Left lobe of liver (tissue), 2 donors: ENCODE results near the gene GRK3. TPM values are rescaled to one million over a fixed set of nuclear protein-coding genes. Genes with fewer than 3 reads are reported as not detected.

Experiments used
- ATAC-seq: fragments of 200-7000 bp; cut with Tn5 transposase; one replicate; pipeline ENCODE4 v1.9.1; 2020; ENCODE audit warnings: mild to moderate bottlenecking, moderate library complexity
- DNase-seq: peaks from one replicate; pipeline ENCODE4 v3.0.0-alpha.2; 2020; ENCODE audit warnings: low spot score
- total RNA-seq: library from RNA; stranded (reverse); gene quantifications from one replicate; pipeline ENCODE4 v1.2.1, GENCODE V29; 2021
- donor health status: DM: no; HTN: no; CAD: no; lungs with moderate emphysema.
- donor health status: DM: no; HTN: yes; CAD: no.

Gene GRK3
- total RNA-seq, 1 donor from 2014 or later: 1.3 TPM

- no peak for DNase-seq
Measured at GRCh38 chr22:25718135-25718840, 153.8 kb downstream of the GRK3 start.

GRCh38 chr22:25722223-25722622 is 157.7 kb downstream of the GRK3 start:
- DNase-seq (no peak), ATAC-seq (no peak)

More at GRCh38 chr22:25718135-25718840, 153.8 kb downstream of the GRK3 start:
- no peak for ATAC-seq

DNA sequence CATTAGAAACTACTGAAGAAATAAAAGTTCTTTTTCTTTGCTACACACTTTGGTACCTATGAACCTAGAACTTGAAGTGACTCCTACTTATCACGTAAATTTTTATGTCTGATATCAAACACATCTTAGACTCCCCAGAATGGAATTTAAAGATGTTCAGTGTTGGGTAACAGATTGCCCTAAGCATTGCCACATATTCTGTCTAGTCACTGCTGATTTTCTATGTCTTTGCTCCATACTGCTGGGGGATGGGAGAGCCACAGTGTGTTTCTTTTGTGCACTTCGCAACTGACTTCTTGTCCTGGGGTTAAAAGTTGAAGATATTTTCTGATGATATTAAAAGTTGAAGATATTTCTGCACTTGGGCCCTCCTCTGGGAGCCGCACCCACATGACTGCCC is 158.2 kb downstream of the GRK3 start:
- no peak for ATAC-seq
- DNase-seq: no peak

GRCh38 chr22:25726241-25726640 is 161.8 kb downstream of the GRK3 start:
- DNase-seq: no peak

DNA sequence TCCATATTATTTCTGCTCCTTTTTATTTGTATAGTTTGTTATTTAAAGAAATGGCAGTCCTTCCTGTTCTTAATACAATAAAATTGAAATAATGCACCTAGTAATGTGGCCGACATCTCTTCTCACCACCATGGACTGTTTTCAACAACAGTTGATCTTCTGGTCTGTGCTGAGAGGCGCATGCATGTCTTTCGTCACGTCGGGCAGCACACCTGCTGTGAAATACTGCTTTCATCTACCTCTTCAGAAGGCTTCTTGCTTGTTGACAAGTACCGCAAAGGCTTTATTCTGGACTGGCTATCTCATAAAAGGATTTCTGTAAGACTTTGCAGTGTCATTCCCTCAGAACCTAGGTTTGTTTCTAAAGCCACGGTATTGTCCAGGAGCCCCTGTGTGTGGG is 163.6 kb downstream of the GRK3 start:
- DNase-seq (no peak), ATAC-seq (no peak)

More at GRCh38 chr22:25726241-25726640, 161.8 kb downstream of the GRK3 start:
- no peak for ATAC-seq

DNA sequence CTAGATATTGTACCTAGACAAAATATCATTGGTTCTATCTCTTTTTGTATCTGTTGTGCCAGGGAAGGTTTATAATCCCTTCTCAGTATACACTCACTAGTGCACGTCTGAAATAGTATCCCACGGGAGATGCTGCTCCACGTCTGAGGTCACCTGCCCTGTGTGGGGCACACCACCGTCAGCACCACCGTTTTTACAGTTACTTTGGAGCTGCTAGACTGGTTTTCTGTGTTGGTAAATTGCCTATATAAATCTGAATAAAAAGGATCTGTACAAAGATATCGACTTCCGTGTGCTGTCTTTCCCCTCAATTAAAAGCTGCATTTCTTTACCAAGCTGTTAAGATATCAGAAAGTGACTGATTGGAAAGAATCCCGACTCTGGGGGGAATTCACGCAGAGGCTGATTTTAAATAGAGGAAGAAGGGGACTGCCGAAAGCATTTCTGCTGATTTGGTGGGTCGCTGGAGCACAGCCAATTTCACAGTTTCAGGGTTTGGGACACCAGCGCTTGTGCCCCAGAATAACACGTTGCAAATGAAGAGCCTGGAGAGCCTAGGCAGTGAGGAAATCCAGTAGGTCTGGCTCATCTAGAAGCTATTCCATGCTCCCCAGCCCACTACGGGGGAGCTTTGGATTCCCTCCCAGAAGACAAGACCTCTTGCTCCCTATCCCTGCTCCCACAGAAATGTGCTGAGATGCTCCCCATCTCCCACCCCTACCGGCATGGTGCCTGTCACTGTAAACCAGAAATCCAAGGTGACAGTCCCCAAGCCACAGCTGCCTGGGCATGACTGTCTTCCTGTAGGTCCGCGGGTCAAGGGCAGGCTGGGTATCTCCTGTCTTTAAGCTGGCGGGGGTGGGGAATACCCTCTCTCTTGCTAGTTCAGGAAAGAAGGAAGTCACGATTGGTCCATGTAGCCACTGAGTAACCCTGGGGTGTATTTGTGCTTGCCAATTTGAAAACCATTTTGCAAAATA is 164.8 kb downstream of the GRK3 start:
- ATAC-seq (no peak), DNase-seq (no peak)

GRCh38 chr22:25735650-25736049 is 171.2 kb downstream of the GRK3 start:
- ATAC-seq (no peak), DNase-seq (no peak)

- DNase-seq: no peak
- no peak for ATAC-seq
Measured at GRCh38 chr22:25736378-25737011, 172.0 kb downstream of the GRK3 start.

DNA sequence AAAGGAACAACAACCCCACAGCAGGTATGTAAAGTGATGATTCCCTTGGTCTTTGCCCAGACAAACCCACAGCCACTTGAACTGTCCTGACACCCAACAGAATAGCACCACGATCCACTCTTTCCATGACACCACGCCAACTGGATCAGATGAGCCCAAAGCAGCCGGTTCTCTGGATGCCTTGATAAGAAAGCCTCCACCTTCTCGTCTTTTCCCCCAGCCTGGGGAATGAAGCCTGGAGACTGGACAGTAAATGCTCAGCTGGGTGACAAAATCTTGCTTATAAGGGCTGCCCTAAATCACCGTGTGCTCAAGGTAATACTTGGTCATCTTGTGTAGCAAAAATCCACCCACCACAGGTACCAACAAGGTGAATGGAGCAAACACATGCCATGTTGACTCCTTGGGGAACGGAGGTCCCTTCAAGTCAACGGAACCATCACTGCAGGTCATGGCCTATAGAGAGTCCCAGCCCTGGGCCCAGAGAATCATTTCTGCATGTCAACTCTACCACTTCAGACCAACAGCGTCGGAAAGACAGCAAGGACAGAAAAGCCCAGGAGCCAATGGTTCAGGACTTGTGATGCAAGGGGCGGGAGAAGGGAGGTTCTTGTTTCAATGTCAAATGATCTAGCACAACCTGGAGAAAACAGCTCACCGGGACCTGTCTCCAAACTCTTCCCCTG is 175.3 kb downstream of the GRK3 start:
- DNase-seq (no peak), ATAC-seq (no peak)

DNA sequence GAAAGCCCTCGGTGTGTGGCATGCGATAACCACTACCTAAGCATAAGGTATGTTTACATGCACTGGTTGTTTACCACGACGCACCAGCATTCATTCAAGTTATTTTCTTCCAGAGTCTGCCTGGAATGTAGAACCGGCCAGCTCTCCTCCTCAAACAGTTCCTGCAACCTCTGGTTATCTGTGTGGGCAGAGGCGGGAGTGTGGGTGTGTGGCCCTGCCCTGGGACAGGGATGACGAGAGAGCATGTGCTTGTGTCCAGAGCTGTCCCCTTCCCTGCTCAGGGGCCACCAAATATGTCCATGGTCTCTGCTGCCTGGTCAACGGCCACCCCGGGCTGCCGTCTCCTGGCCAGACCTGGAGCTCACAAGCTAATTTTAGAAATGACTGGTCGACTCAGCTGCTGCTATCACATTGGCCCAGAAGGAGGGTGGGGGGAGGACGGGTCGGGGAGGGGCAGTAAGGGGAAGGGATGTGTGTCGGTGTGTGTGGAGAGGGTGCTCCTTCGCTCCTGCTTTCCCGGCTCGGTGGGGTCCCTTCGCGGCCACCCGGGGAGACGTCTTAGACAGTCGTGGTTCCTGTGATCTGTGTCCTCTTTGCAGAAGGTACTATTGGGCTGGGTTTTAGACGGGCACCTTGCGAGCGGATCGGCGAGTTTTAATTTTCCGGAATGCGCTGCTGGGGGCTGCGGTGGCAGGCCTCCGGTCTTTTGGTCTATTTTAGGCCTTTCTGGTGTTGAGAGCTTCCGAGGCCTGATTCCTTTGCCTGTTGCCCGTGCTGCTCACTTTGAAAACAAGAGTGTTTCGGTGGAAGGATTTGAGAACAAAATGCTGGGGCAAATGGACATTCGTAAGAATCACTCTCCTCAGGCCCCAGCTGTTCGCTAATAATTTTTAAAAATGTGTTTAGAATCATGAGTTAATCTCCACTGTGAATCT is 177.5 kb downstream of the GRK3 start, which contains the start of gene MYO18B:
MYO18B (plus strand) TSS at position 497 of the 935 bp plus-strand sequence. CDS start 18,905 bp downstream, outside the sequence.
- DNase-seq (no peak), ATAC-seq (no peak)

DNA sequence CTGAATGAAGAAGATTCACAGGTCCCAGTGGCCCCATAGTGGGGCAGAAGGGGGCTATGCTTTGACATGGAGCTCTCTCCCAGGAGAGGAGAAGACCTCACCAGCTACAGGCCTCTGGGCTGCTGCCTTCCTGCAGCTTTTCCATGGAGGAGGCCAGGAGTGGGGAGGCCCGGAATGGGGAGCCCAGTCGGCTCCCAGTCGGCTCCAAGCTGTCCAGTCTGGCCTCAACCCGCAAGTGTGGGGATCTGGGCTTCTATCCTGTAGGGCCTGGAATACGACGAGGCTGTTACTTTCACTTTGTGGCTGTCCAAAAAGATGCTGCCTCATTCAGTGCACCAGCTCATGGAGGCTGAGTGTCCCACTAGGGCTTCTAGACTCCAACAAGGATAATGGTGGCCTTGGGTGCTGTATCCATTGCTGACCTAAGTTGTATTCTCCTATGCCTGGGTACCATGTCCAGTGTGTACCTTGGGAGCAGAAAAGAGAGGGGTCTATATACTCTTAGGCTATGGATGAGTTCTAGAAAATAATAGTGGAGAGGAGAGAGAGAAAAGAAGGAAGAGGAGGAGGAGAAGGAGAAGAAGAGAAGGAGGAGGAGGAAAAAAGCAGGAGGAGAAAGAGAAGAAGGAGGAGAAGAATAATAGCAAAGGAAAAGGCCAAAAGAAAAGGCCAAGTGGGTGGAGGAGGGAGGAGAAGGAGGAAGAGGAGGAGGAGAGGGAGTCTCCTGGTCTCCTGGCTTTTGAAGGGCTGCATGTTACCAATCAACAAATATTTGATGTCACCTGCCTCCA is 178.6 kb downstream of the GRK3 start:
- DNase-seq (no peak), ATAC-seq (no peak)

DNA sequence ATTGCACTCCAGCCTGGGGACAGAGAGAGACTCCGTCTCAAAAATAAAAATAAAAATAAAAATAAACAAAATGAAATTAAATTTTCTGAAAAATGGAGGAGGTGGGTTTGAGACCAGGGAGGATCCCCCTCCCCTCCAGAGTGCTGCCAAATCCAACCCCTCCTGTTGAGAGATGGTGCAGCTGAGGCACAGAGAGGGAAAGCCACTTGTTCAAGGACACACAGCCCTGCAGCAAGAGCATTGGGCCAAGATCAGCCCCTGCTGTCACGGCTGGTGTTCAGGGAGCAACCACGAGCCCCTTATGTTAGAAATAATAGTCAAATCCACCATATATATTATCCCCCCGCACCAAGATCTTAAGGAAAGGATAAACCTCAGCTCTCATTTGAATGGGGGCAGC is 180.2 kb downstream of the GRK3 start:
- no peak for DNase-seq
- no peak for ATAC-seq

DNA sequence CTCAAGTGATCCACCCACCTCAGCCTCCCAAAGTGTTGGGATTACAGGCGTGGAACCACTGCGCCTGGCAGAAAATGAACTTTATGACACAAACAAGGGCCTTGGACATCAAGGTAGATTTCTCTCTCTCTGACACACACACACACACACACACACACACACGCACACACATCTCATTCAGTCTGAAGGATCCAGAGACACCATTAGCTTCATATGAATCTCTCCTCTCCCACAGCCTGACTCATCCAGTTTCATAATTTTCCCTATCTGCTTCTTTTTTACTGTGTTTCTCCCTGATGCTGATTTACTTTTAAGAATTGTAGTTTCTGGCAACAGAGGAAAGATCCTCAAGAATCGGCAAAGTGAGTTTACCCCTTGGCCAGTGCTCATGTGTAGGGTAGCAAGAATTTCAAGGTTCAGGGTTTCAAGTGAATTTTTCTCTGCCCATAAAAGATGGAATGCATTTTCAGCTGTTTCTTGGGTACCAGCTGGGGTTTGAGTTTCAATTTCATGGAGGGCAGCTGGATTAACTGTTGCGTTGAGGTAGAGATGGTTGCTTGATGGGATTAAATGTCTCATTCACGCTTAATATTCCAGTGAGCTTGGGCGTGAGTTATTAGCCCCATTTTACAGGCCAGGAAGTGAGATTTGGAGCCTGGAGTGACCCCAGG is 181.0 kb downstream of the GRK3 start:
- DNase-seq: no peak
- no peak for ATAC-seq

DNA sequence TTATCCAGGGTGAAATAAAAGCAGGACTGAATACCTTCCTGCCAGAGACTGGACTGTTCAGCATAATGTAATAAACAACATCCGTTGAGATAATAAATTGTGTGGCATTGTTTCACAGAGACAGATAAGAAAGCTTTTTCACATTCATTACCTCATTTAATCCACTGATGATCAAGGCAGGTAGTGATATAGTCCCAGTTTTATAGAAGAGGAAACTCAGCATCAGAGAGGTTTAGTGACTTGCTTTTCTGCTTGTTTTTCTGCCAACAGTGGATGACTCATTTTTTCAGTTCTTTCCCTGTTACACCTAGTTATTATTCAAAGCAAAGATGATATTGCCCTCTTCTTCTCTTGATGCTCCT is 181.5 kb downstream of the GRK3 start:
- ATAC-seq (no peak), DNase-seq (no peak)

DNA sequence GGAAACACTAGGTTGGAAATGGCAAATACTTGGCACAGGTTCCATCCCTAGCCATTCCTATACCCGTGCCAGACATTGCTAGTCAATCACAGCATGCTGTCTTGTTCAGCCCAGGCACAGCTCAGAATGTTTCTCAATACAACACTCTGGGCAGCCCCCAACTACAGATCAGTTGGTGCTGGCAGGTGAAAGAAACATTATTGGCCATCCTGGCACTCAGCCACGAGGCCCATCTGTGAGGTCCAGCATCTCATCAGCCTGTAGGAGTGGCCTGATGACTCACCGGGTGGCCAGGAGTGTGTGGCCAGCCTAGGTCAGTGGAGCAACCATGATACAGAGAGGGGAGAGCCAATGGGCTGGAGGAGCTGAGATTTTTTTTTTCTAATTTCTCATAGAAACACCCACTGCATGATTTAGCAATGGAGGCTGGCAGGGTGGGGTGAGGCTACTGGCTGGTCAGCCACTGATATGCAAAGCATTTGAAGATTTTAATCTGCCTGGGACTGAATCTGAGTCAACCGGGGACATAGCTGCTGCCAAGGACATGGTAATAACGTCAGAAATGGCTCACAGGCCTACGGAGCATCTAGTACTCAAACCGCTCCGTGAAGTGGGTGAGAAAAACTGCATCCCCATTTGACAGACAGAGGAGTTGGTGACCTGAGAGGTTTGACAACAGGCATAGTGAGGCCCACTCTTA is 182.9 kb downstream of the GRK3 start:
- ATAC-seq (no peak), DNase-seq (no peak)

DNA sequence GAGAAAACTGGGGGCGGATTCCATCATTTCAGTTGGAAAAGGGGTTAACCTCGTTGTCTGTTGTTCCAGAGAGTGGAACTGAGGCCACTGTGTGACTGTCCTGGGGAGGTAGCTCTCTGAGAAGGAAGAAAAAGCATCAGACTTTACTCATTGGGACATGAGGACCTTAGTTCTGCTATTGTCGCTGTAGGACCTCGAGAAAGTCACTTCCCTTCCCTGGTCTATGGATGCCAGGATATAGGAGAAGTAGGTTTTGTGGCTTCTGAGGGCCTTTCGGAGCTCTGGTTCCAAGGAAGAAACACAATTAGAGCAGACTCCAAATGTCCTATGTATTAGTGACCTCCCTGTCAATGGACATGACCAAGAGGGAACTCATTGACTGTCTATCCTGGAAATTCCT is 183.7 kb downstream of the GRK3 start:
- ATAC-seq (no peak), DNase-seq (no peak)

DNA sequence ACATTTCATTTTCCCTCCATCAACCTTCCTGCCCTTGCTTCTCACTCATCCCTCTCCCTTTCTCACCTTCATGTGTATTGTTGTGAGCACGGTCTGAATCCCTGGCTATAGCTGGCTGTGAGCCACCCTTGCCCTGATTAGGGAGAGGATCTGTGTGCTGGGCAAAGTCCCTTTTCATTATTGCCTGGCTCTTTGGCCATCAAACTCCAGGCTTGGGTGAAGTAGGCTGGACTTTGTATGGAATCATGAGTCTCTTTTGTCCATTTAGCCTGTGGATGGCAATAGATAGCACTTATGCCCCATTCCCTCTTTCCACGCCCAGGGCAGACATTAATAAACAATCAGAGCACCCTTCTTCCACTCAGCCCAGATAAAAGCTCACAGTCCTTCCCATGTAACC is 184.2 kb downstream of the GRK3 start:
- DNase-seq (peak; percentile 54), ATAC-seq (peak; percentile 88)
